H9 (cell line): ENCODE data around the gene GHITM. TPM values are rescaled to one million over a fixed set of nuclear protein-coding genes. Genes with fewer than 3 reads are reported as not detected.
"Not testable (repeated sequence)": the region's sequence is repeated elsewhere in the genome, so short reads cannot be mapped to it uniquely, and the experiment has no call there.

Experiments used
- DNase-seq: peaks from one replicate; pipeline ENCODE4 v3.0.0-alpha.2; 2017
- H2AFZ ChIP-seq: one replicate; pipeline ENCODE4 v1.6.1; 2013; ENCODE audit warnings: mild to moderate bottlenecking, low read length, control low read depth, moderate library complexity
- H2AK5ac ChIP-seq: 2 replicates; pipeline ENCODE4 v1.6.1; 2013; ENCODE audit warnings: low read length, control low read depth, mixed read lengths; ENCODE audit not compliant: insufficient read length
- H2BK120ac ChIP-seq: one replicate; pipeline ENCODE4 v1.6.1; 2013; ENCODE audit warnings: low read depth, mild to moderate bottlenecking, low read length, control low read depth, inconsistent platforms; ENCODE audit not compliant: poor library complexity, severe bottlenecking
- H2BK12ac ChIP-seq: 2 replicates; pipeline ENCODE4 v1.6.1; 2013; ENCODE audit warnings: low read length, control low read depth, mixed read lengths, low read depth; ENCODE audit not compliant: insufficient read length
- H2BK15ac ChIP-seq: 2 replicates; pipeline ENCODE4 v1.6.1; 2013; ENCODE audit warnings: low read depth, low read length, control low read depth
- H2BK20ac ChIP-seq: one replicate; pipeline ENCODE4 v1.6.1; 2013; ENCODE audit warnings: low read depth, mild to moderate bottlenecking, low read length, control low read depth, inconsistent platforms; ENCODE audit not compliant: poor library complexity, severe bottlenecking
- H2BK5ac ChIP-seq: 2 replicates; pipeline ENCODE4 v1.6.1; 2013; ENCODE audit warnings: low read length, control low read depth, mixed read lengths; ENCODE audit not compliant: insufficient read length
- H3K14ac ChIP-seq: 2 replicates; pipeline ENCODE4 v1.6.1; 2013; ENCODE audit warnings: low read length, control low read depth; ENCODE audit not compliant: insufficient read depth
- H3K18ac ChIP-seq: 2 replicates; pipeline ENCODE4 v1.6.1; 2013; ENCODE audit warnings: low read depth, mild to moderate bottlenecking, mixed read lengths, low read length, control low read depth; ENCODE audit not compliant: insufficient read length
- H3K23ac ChIP-seq: 2 replicates; pipeline ENCODE4 v1.6.1; 2013; ENCODE audit warnings: low read length, control low read depth, mixed read lengths, low read depth; ENCODE audit not compliant: insufficient read length
- H3K23me2 ChIP-seq: 2 replicates; pipeline ENCODE4 v1.6.1; 2013; ENCODE audit warnings: low read depth, mild to moderate bottlenecking, mixed read lengths, low read length, control low read depth; ENCODE audit not compliant: insufficient read length, poor library complexity, severe bottlenecking
- H3K27ac ChIP-seq: 2 replicates; pipeline ENCODE4 v1.5.1; 2013; ENCODE audit warnings: low read length, control low read depth, mixed read lengths, low read depth; ENCODE audit not compliant: insufficient read length
- H3K27me3 ChIP-seq: 2 replicates; pipeline ENCODE4 v1.6.1; 2013; ENCODE audit warnings: low read length, control low read depth, inconsistent platforms; ENCODE audit not compliant: insufficient read depth
- H3K4ac ChIP-seq: 2 replicates; pipeline ENCODE4 v1.6.1; 2013; ENCODE audit warnings: low read depth, mild to moderate bottlenecking, control low read depth, inconsistent platforms, low read length, moderate library complexity
- H3K4me1 ChIP-seq: 2 replicates; pipeline ENCODE4 v1.6.1; 2013; ENCODE audit warnings: low read length, control low read depth, inconsistent platforms; ENCODE audit not compliant: insufficient read depth
- H3K4me2 ChIP-seq: 2 replicates; pipeline ENCODE4 v1.6.1; 2013; ENCODE audit warnings: low read length, control low read depth, mixed read lengths; ENCODE audit not compliant: insufficient read length, insufficient read depth
- H3K56ac ChIP-seq: 2 replicates; pipeline ENCODE4 v1.6.1; 2013; ENCODE audit warnings: low read depth, mild to moderate bottlenecking, mixed read lengths, low read length, control low read depth; ENCODE audit not compliant: insufficient read length
- H3K79me1 ChIP-seq: 2 replicates; pipeline ENCODE4 v1.6.1; 2013; ENCODE audit warnings: low read depth, mild to moderate bottlenecking, moderate library complexity, low read length, control low read depth, inconsistent platforms; ENCODE audit not compliant: insufficient read depth, poor library complexity, severe bottlenecking
- H3K79me2 ChIP-seq: 2 replicates; pipeline ENCODE4 v1.6.1; 2013; ENCODE audit warnings: low read length, control low read depth, inconsistent platforms; ENCODE audit not compliant: insufficient read depth
- H3K9ac ChIP-seq: 2 replicates; pipeline ENCODE4 v1.6.1; 2013; ENCODE audit warnings: low read length, control low read depth, mixed read lengths; ENCODE audit not compliant: insufficient read length; ENCODE audit errors: extremely low read depth
- H3K9me3 ChIP-seq: one replicate; pipeline ENCODE4 v1.6.1; 2013; ENCODE audit warnings: low read depth, low read length, inconsistent platforms; ENCODE audit not compliant: control insufficient read depth
- H3T11ph ChIP-seq: one replicate; pipeline ENCODE4 v1.6.1; 2013; ENCODE audit warnings: mild to moderate bottlenecking, low read length, control low read depth, inconsistent platforms
- H4K20me1 ChIP-seq: one replicate; pipeline ENCODE4 v1.6.1; 2013; ENCODE audit not compliant: control insufficient read depth, insufficient read length, insufficient read depth
- H4K5ac ChIP-seq: 2 replicates; pipeline ENCODE4 v1.6.1; 2013; ENCODE audit warnings: low read depth, mild to moderate bottlenecking, mixed read lengths, low read length, control low read depth; ENCODE audit not compliant: insufficient read length
- H4K8ac ChIP-seq: replicated peaks from 2 replicates; pipeline ENCODE4 v1.6.1; 2013; ENCODE audit warnings: low read length, control low read depth, mixed read lengths, low read depth; ENCODE audit not compliant: insufficient read length
- H4K91ac ChIP-seq: 2 replicates; pipeline ENCODE4 v1.6.1; 2013; ENCODE audit warnings: low read depth, mild to moderate bottlenecking, moderate library complexity, mixed read lengths, low read length, control low read depth; ENCODE audit not compliant: insufficient read length
- H3K27ac Mint-ChIP-seq, 3 experiments: 2 replicates in 2 of 3; 3 replicates in 1 of 3; pipeline ENCODE4 v1.8.0; 2020 to 2021; ENCODE audit warnings: mixed read lengths in 3 of 3, mild to moderate bottlenecking in 1 of 3, moderate library complexity in 1 of 3
- H3K27me3 Mint-ChIP-seq: 2 replicates; pipeline ENCODE4 v1.8.0; 2021; ENCODE audit warnings: low read depth, mild to moderate bottlenecking, moderate library complexity, mixed read lengths
- H3K36me3 Mint-ChIP-seq, 3 experiments: 2 replicates in 2 of 3; 3 replicates in 1 of 3; pipeline ENCODE4 v1.8.0; 2020 to 2021; ENCODE audit warnings: low read depth in 3 of 3, mixed read lengths in 3 of 3; ENCODE audit not compliant: insufficient read depth in 1 of 3
- H3K4me1 Mint-ChIP-seq, 2 experiments: 2 replicates each; pipeline ENCODE4 v1.8.0; 2020; ENCODE audit warnings: mixed read lengths in 2 of 2
- H3K4me3 Mint-ChIP-seq, 2 experiments: 2 replicates in 1 of 2; 3 replicates in 1 of 2; pipeline ENCODE4 v1.8.0; 2020 to 2021; ENCODE audit warnings: mild to moderate bottlenecking in 2 of 2, mixed read lengths in 2 of 2, moderate library complexity in 1 of 2
- H3K9me3 Mint-ChIP-seq, 2 experiments: 2 replicates in 1 of 2; 3 replicates in 1 of 2; pipeline ENCODE4 v1.8.0; 2020; ENCODE audit warnings: mild to moderate bottlenecking in 2 of 2, mixed read lengths in 2 of 2, moderate library complexity in 1 of 2
- WGBS: extraction: QIAGEN DNeasy Blood & Tissue Kit; methylation state at CpG from one replicate; pipeline ENCODE4 v1.1.7; 2013; ENCODE audit warnings: missing lambda C conversion rate, low lambda C conversion rate, mixed read lengths; ENCODE audit not compliant: insufficient read length; ENCODE audit errors: extremely low coverage; 5-methylcytosine and 5-hydroxymethylcytosine counted together
- total RNA-seq: library from RNA; stranded (reverse); gene quantifications from 2 replicates; pipeline ENCODE4 v1.2.1, GENCODE V29; 2021

Gene GHITM
- total RNA-seq, 1 experiment from 2014 or later, result 95.6 TPM

DNA sequence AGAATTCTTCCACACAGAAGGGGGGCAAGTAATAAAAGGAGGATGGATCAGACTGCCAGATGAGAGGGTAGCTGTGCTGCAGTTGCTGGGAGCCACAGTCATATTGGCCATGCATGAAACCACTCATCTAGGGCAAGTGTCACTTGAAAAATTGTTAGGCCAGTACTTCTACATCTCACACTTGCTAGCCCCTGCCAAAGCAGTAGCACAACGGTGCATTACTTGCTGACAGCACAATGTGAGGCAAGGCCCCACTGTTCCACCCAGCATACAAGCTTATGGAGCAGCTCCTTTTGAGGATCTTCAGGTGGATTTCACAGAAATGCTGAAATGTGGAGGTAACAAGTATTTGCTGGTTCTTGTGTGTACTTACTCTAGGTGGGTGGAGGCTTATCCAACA lies 25.8 kb upstream of the GHITM start:
- H4K20me1 ChIP-seq, H4K5ac ChIP-seq, H3T11ph ChIP-seq, H2AFZ ChIP-seq, H2BK12ac ChIP-seq, H3K14ac ChIP-seq, H3K36me3 Mint-ChIP-seq, H2BK120ac ChIP-seq, H2AK5ac ChIP-seq, H3K27ac Mint-ChIP-seq, H2BK15ac ChIP-seq, H4K91ac ChIP-seq, H3K79me2 ChIP-seq, H3K4me1 ChIP-seq, H3K27me3 Mint-ChIP-seq, H3K9me3 Mint-ChIP-seq, H3K9ac ChIP-seq, DNase-seq, H3K4me2 ChIP-seq, H3K23me2 ChIP-seq, H3K9me3 ChIP-seq, H3K4me1 Mint-ChIP-seq, H3K79me1 ChIP-seq, H3K18ac ChIP-seq, H3K27me3 ChIP-seq, H4K8ac ChIP-seq, H3K27ac ChIP-seq, H2BK20ac ChIP-seq, H3K56ac ChIP-seq, H2BK5ac ChIP-seq, H3K4me3 Mint-ChIP-seq, H3K4ac ChIP-seq, H3K23ac ChIP-seq: not testable (repeated sequence)
- no CpG with 5 or more reads among the region's 1 CpG for WGBS
